Neuronal stem cell (in vitro differentiated cells): ENCODE measurements around the gene CASP10.

Source experiments
- DNase-seq: peaks from one replicate; pipeline ENCODE4 v3.0.0-alpha.2; 2013; ENCODE audit warnings: low spot score
- H2AFZ ChIP-seq: one replicate; pipeline ENCODE4 v1.6.1; 2013; ENCODE audit warnings: mild to moderate bottlenecking, low read length, inconsistent platforms
- H2AK5ac ChIP-seq: 2 replicates; pipeline ENCODE4 v1.6.1; 2013; ENCODE audit warnings: low read depth, mild to moderate bottlenecking, inconsistent platforms, low read length, moderate library complexity, mixed read lengths
- H2BK120ac ChIP-seq: 2 replicates; pipeline ENCODE4 v1.6.1; 2013; ENCODE audit warnings: low read depth, mild to moderate bottlenecking, inconsistent platforms, low read length, moderate library complexity, mixed read lengths
- H2BK12ac ChIP-seq: one replicate; pipeline ENCODE4 v1.6.1; 2013; ENCODE audit warnings: low read length, inconsistent platforms
- H2BK15ac ChIP-seq: 2 replicates; pipeline ENCODE4 v1.6.1; 2013; ENCODE audit warnings: mild to moderate bottlenecking, low read length, inconsistent platforms, mixed read lengths
- H2BK5ac ChIP-seq: one replicate; pipeline ENCODE4 v1.6.1; 2013; ENCODE audit warnings: inconsistent platforms, mild to moderate bottlenecking, low read length, moderate library complexity
- H3K14ac ChIP-seq: one replicate; pipeline ENCODE4 v1.6.1; 2013; ENCODE audit warnings: low read length, inconsistent platforms
- H3K18ac ChIP-seq: 2 replicates; pipeline ENCODE4 v1.6.1; 2013; ENCODE audit warnings: low read length, inconsistent platforms
- H3K23ac ChIP-seq: 2 replicates; pipeline ENCODE4 v1.6.1; 2013; ENCODE audit warnings: low read depth, mild to moderate bottlenecking, mixed read lengths, low read length, inconsistent platforms; ENCODE audit not compliant: poor library complexity
- H3K27ac ChIP-seq: replicated peaks from 3 replicates; pipeline ENCODE4 v1.5.1; 2013; ENCODE audit warnings: low read length, inconsistent platforms
- H3K27me3 ChIP-seq, 3 experiments: 2 replicates each; pipeline ENCODE4 v1.6.1; 2013; ENCODE audit warnings: low read length in 3 of 3, mild to moderate bottlenecking in 2 of 3, inconsistent platforms in 1 of 3, low read depth in 1 of 3, mixed read lengths in 1 of 3, moderate library complexity in 1 of 3; ENCODE audit not compliant: control insufficient read depth in 3 of 3, insufficient read depth in 3 of 3
- H3K36me3 ChIP-seq, 2 donors: replicated peaks in 1 of 2; 2 replicates each; pipeline ENCODE4 v1.6.1; 2013; ENCODE audit warnings: low read length in 2 of 2; ENCODE audit not compliant: control insufficient read depth in 2 of 2, insufficient read depth in 2 of 2
- H3K4ac ChIP-seq: 2 replicates; pipeline ENCODE4 v1.6.1; 2013; ENCODE audit warnings: inconsistent platforms, mild to moderate bottlenecking, low read length, moderate library complexity
- H3K4me1 ChIP-seq, 2 donors: 1 replicate in 1 of 2; 2 replicates in 1 of 2; pipeline ENCODE4 v1.6.1; 2013; ENCODE audit warnings: low read length in 2 of 2, low read depth in 1 of 2; ENCODE audit not compliant: control insufficient read depth in 2 of 2, insufficient read depth in 1 of 2
- H3K4me2 ChIP-seq: one replicate; pipeline ENCODE4 v1.6.1; 2013; ENCODE audit warnings: mild to moderate bottlenecking, low read length, inconsistent platforms; ENCODE audit not compliant: insufficient read depth, poor library complexity, severe bottlenecking
- H3K4me3 ChIP-seq, 2 donors: 2 replicates each; pipeline ENCODE4 v1.5.1; 2013; ENCODE audit warnings: low read length in 2 of 2, mild to moderate bottlenecking in 2 of 2, inconsistent platforms in 1 of 2, moderate library complexity in 1 of 2
- H3K79me1 ChIP-seq: one replicate; pipeline ENCODE4 v1.6.1; 2013; ENCODE audit warnings: low read depth, mild to moderate bottlenecking, inconsistent platforms, low read length, moderate library complexity
- H3K9ac ChIP-seq: one replicate; pipeline ENCODE4 v1.6.1; 2013; ENCODE audit warnings: mild to moderate bottlenecking, low read depth, low read length, inconsistent platforms; ENCODE audit not compliant: poor library complexity
- H3K9me3 ChIP-seq, 2 donors: replicated peaks in 1 of 2; 2 replicates each; pipeline versions ENCODE3 to v1.6.1; 2013; ENCODE audit warnings: low read length in 2 of 2, mild to moderate bottlenecking in 2 of 2, inconsistent platforms in 1 of 2, low read depth in 1 of 2, mixed read lengths in 1 of 2, moderate library complexity in 1 of 2; ENCODE audit not compliant: control insufficient read depth in 2 of 2, insufficient read depth in 1 of 2
- H4K8ac ChIP-seq: one replicate; pipeline ENCODE4 v1.6.1; 2013; ENCODE audit warnings: low read depth, mild to moderate bottlenecking, inconsistent platforms, low read length, moderate library complexity
- H4K91ac ChIP-seq: one replicate; pipeline ENCODE4 v1.6.1; 2013; ENCODE audit warnings: low read length, low read depth, mild to moderate bottlenecking, inconsistent platforms; ENCODE audit not compliant: poor library complexity
- WGBS, 2 donors: extraction: QIAGEN DNeasy Blood & Tissue Kit; methylation state at CpG; one replicate each; pipeline ENCODE4 v1.1.7; 2013; ENCODE audit warnings: missing lambda C conversion rate in 2 of 2, mixed read lengths in 1 of 2; ENCODE audit not compliant: insufficient read length in 2 of 2, insufficient replicate concordance in 1 of 2; ENCODE audit errors: extremely low coverage in 2 of 2; 5-methylcytosine and 5-hydroxymethylcytosine counted together

CASP10 gene

DNA sequence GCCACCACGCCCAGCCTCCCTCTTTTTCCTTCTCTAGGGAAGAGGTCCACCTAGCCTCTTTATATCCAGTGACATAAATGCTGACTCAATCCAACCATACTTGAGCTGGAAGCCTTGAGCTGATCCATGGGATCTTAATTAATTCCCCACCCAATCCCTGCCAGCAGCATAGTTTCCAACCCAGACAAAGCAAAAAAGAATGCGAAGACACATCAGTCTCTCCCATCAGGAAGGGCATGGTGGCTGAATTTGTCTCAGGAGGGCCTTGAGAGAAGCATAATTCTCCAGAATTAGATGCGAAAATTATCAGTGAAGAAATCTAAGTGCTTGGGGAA lies 22.5 kb downstream of the CASP10 start:
- Histone ChIP-seq H2BK15ac (no peak overlapping the region), H2BK12ac (no peak overlapping the region), H2AK5ac (no peak overlapping the region), H3K4me1 (peaks cover 0 to 2% of the 10 kb centered on the region in 2 donors), H3K36me3 (no peaks in the 10 kb centered on the region), H3K18ac (no peak overlapping the region), H3K4me2 (no peak overlapping the region), H2BK120ac (no peak overlapping the region), H3K9ac (no peak overlapping the region), H3K27ac (no peak overlapping the region), H3K4ac (no peak overlapping the region), H2AFZ (no peak overlapping the region), H3K23ac (no peak overlapping the region), H4K8ac (no peak overlapping the region), H2BK5ac (no peak overlapping the region), H3K9me3 (no peaks in the 10 kb centered on the region), H3K4me3 (no peak overlapping the region), H3K79me1 (no peaks in the 10 kb centered on the region), H3K27me3 (peaks cover 0 to 4% (median 0%) of the 10 kb centered on the region in 3 experiments), H3K14ac (no peak overlapping the region), H4K91ac (no peak overlapping the region)
- no CpG with 5 or more reads among the region's 3 CpGs for WGBS, 2 donors
- DNase-seq: no peak

DNA sequence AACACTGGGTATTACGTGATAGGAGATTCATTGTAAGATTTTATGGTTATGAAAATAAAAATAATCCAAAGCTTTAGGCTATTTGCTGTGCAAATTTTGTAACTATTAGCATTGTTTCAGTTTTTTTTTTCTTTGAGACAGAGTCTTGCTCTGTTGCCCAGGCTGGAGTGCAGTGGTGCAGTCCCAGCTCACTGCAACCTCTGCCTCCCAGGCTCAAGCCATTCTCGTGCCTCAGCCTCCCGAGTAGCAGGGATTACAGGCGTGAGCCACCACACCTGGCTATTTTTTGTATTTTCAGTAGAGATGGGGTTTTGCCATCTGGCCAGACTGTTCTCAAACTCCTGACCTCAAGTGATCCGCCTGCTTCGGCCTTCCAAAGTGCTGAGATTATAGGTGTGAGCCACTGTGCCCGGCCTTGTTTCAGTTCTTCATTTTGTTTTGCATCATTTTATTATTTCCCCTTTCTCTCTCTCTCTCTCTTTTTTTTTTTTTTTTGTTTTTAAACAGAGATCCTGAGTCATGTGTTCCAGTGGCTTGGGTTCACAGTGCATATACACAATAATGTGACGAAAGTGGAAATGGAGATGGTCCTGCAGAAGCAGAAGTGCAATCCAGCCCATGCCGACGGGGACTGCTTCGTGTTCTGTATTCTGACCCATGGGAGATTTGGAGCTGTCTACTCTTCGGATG lies 25.8 kb downstream of the CASP10 start:
- DNase-seq: no peak
- peaks cover 0 to 12% (median 0%) of the 10 kb centered on the region in 3 experiments for H3K27me3 ChIP-seq
- H2AFZ ChIP-seq: no peak overlapping the region
- H2BK5ac ChIP-seq: no peak overlapping the region
- no CpG with 5 or more reads among the region's 12 CpGs for WGBS, 2 donors
- H2BK120ac ChIP-seq: no peak overlapping the region
- no peak overlapping the region for H3K14ac ChIP-seq
- H2BK12ac ChIP-seq: no peak overlapping the region
- H2AK5ac ChIP-seq: no peak overlapping the region
- H3K4me3 ChIP-seq: no peak overlapping the region
- H2BK15ac ChIP-seq: no peak overlapping the region
- no peak overlapping the region for H4K91ac ChIP-seq
- H3K9me3 ChIP-seq: no peaks in the 10 kb centered on the region
- no peak overlapping the region for H3K9ac ChIP-seq
- H4K8ac ChIP-seq: no peak overlapping the region
- no peak overlapping the region for H3K4me2 ChIP-seq
- H3K4me1 ChIP-seq: peaks cover 0 to 2% of the 10 kb centered on the region in 2 donors
- no peaks in the 10 kb centered on the region for H3K36me3 ChIP-seq
- no peak overlapping the region for H3K23ac ChIP-seq
- H3K4ac ChIP-seq: no peak overlapping the region
- H3K27ac ChIP-seq: no peak overlapping the region
- H3K79me1 ChIP-seq: no peaks in the 10 kb centered on the region
- no peak overlapping the region for H3K18ac ChIP-seq

- H3K27me3 ChIP-seq: peaks cover 0 to 10% (median 0%) of the 10 kb centered on the region in 3 experiments
- H3K18ac ChIP-seq: no peak overlapping the region
- no CpG with 5 or more reads among the region's 4 CpGs for WGBS, 2 donors
These were observed 33.0 kb downstream of the CASP10 start for GRCh38 chr2:201215963-201216362.

GRCh38 chr2:201216918-201217317 lies 34.0 kb downstream of the CASP10 start:
- Histone ChIP-seq H2AK5ac (no peak overlapping the region), H2BK15ac (no peak overlapping the region)

More at GRCh38 chr2:201215963-201216362, 33.0 kb downstream of the CASP10 start:
- no peaks in the 10 kb centered on the region for H3K4me1 ChIP-seq
- H3K4me3 ChIP-seq: no peak overlapping the region
- no peaks in the 10 kb centered on the region for H3K79me1 ChIP-seq
- no peak overlapping the region for H3K23ac ChIP-seq
- no peak overlapping the region for H3K27ac ChIP-seq
- no peak overlapping the region for H2BK15ac ChIP-seq
- H4K91ac ChIP-seq: no peak overlapping the region
- H4K8ac ChIP-seq: no peak overlapping the region
- no peak overlapping the region for H3K4me2 ChIP-seq
- no peaks in the 10 kb centered on the region for H3K36me3 ChIP-seq
- no peak overlapping the region for H3K14ac ChIP-seq
- H2AFZ ChIP-seq: no peak overlapping the region
- H3K4ac ChIP-seq: no peak overlapping the region
- no peak for DNase-seq
- H3K9me3 ChIP-seq: no peaks in the 10 kb centered on the region
- no peak overlapping the region for H2BK5ac ChIP-seq
- no peak overlapping the region for H2BK12ac ChIP-seq
- H3K9ac ChIP-seq: no peak overlapping the region
- no peak overlapping the region for H2BK120ac ChIP-seq
- H2AK5ac ChIP-seq: no peak overlapping the region

More at GRCh38 chr2:201216918-201217317, 34.0 kb downstream of the CASP10 start:
- no peak for DNase-seq
- Histone ChIP-seq H3K27me3 (peaks cover 0 to 5% (median 0%) of the 10 kb centered on the region in 3 experiments), H3K27ac (no peak overlapping the region), H3K4me3 (no peak overlapping the region), H3K18ac (no peak overlapping the region), H3K79me1 (no peaks in the 10 kb centered on the region), H4K8ac (no peak overlapping the region), H3K4me2 (no peak overlapping the region), H3K4ac (no peak overlapping the region), H2BK12ac (no peak overlapping the region), H3K4me1 (no peaks in the 10 kb centered on the region), H3K14ac (no peak overlapping the region), H2BK120ac (no peak overlapping the region), H2BK5ac (no peak overlapping the region), H2AFZ (no peak overlapping the region), H3K36me3 (no peaks in the 10 kb centered on the region), H3K23ac (no peak overlapping the region), H4K91ac (no peak overlapping the region), H3K9ac (no peak overlapping the region), H3K9me3 (no peaks in the 10 kb centered on the region)
- no CpG with 5 or more reads among the region's 1 CpG for WGBS, 2 donors
